RWPE2 (cell line): ENCODE results near the gene SNTB2.

Source experiments
- ATAC-seq: fragments of 200-7000 bp; cut with Tn5 transposase; 3 replicates; pipeline ENCODE4 v1.9.1; 2021; ENCODE audit warnings: low read depth
- DNase-seq: peaks from one replicate; pipeline ENCODE4 v3.0.0-alpha.2; 2020; ENCODE audit warnings: low spot score
- H3K27ac ChIP-seq: fragments of 450-650 bp; 2 replicates; pipeline ENCODE4 v1.5.1; 2017; ENCODE audit warnings: mild to moderate bottlenecking; ENCODE audit not compliant: poor library complexity, severe bottlenecking
- H3K27me3 ChIP-seq: fragments of 250-450 bp; sonication (Bioruptor Pico); 2 replicates; pipeline ENCODE4 v1.5.1; 2021; ENCODE audit warnings: mild to moderate bottlenecking, moderate library complexity; ENCODE audit not compliant: insufficient read depth, poor library complexity, severe bottlenecking
- H3K36me3 ChIP-seq: fragments of 250-450 bp; sonication (Bioruptor Pico); 2 replicates; pipeline ENCODE4 v1.5.1; 2020; ENCODE audit warnings: low read depth, mild to moderate bottlenecking, moderate library complexity
- H3K4me1 ChIP-seq: fragments of 250-450 bp; sonication (Bioruptor Pico); 2 replicates; pipeline ENCODE4 v1.5.1; 2021; ENCODE audit warnings: mild to moderate bottlenecking, moderate library complexity; ENCODE audit not compliant: insufficient read depth, poor library complexity, severe bottlenecking
- H3K4me3 ChIP-seq: fragments of 250-450 bp; sonication (Bioruptor Pico); 2 replicates; pipeline ENCODE4 v1.5.1; 2021; ENCODE audit warnings: mild to moderate bottlenecking, moderate library complexity; ENCODE audit not compliant: severe bottlenecking
- H3K9me3 ChIP-seq: fragments of 250-450 bp; sonication (Bioruptor Pico); 2 replicates; pipeline ENCODE4 v1.5.1; 2021; ENCODE audit warnings: mild to moderate bottlenecking, moderate library complexity; ENCODE audit not compliant: severe bottlenecking
- CTCF ChIP-seq: fragments of 450-650 bp; IDR thresholded peaks from one replicate; pipeline ENCODE4 v1.5.1; 2017; ENCODE audit warnings: mild to moderate bottlenecking, moderate library complexity; ENCODE audit not compliant: poor library complexity, severe bottlenecking

Gene SNTB2

GRCh38 chr16:69270831-69271230 lies 83.9 kb downstream of the SNTB2 start:
- H3K27me3 ChIP-seq = no peaks in the 10 kb centered on the region
- TF ChIP-seq CTCF = no peak
- no peak overlapping the region for H3K4me3 ChIP-seq
- no peak overlapping the region for H3K27ac ChIP-seq
- ATAC-seq (no peak), DNase-seq (no peak)
- H3K36me3 ChIP-seq = peaks cover 33% of the 10 kb centered on the region
- no peaks in the 10 kb centered on the region for H3K4me1 ChIP-seq
- no peaks in the 10 kb centered on the region for H3K9me3 ChIP-seq

GRCh38 chr16:69273009-69273408 lies 86.0 kb downstream of the SNTB2 start:
- ATAC-seq = no peak
- no peak for TF ChIP-seq CTCF
- H3K27ac ChIP-seq = no peak overlapping the region
- no peak for DNase-seq
- H3K36me3 ChIP-seq = peaks cover 26% of the 10 kb centered on the region
- no peaks in the 10 kb centered on the region for H3K4me1 ChIP-seq
- no peak overlapping the region for H3K4me3 ChIP-seq
- no peaks in the 10 kb centered on the region for H3K27me3 ChIP-seq
- no peaks in the 10 kb centered on the region for H3K9me3 ChIP-seq

- Histone ChIP-seq H3K4me3 (no peak overlapping the region), H3K27ac (no peak overlapping the region), H3K27me3 (no peaks in the 10 kb centered on the region), H3K36me3 (peaks cover 21% of the 10 kb centered on the region), H3K9me3 (no peaks in the 10 kb centered on the region), H3K4me1 (no peaks in the 10 kb centered on the region)
- TF ChIP-seq CTCF = no peak
- ATAC-seq (no peak), DNase-seq (no peak)
Measured at GRCh38 chr16:69274699-69275235, 87.8 kb downstream of the SNTB2 start.

- no peak for ATAC-seq
- Histone ChIP-seq H3K36me3 (peaks cover 5% of the 10 kb centered on the region), H3K9me3 (no peaks in the 10 kb centered on the region), H3K4me3 (no peak overlapping the region), H3K27me3 (no peaks in the 10 kb centered on the region), H3K27ac (no peak overlapping the region), H3K4me1 (no peaks in the 10 kb centered on the region)
- no peak for TF ChIP-seq CTCF
- no peak for DNase-seq
Measured at GRCh38 chr16:69276148-69277115, 89.5 kb downstream of the SNTB2 start.

- DNase-seq (no peak), ATAC-seq (no peak)
- no peaks in the 10 kb centered on the region for H3K36me3 ChIP-seq
- no peak overlapping the region for H3K4me3 ChIP-seq
- no peaks in the 10 kb centered on the region for H3K9me3 ChIP-seq
- TF ChIP-seq CTCF = no peak
- H3K27ac ChIP-seq = no peak overlapping the region
- H3K4me1 ChIP-seq = no peaks in the 10 kb centered on the region
- H3K27me3 ChIP-seq = no peaks in the 10 kb centered on the region
Measured at GRCh38 chr16:69277413-69277812, 90.4 kb downstream of the SNTB2 start.
